ENCODE data around the gene USP6.
"Not testable (repeated sequence)": the region's sequence is repeated elsewhere in the genome, so short reads cannot be mapped to it uniquely, and the experiment has no call there.

Gene USP6
- 0 to 0.19 (median 0) reads per million in 3 donors for total RNA-seq

DNA sequence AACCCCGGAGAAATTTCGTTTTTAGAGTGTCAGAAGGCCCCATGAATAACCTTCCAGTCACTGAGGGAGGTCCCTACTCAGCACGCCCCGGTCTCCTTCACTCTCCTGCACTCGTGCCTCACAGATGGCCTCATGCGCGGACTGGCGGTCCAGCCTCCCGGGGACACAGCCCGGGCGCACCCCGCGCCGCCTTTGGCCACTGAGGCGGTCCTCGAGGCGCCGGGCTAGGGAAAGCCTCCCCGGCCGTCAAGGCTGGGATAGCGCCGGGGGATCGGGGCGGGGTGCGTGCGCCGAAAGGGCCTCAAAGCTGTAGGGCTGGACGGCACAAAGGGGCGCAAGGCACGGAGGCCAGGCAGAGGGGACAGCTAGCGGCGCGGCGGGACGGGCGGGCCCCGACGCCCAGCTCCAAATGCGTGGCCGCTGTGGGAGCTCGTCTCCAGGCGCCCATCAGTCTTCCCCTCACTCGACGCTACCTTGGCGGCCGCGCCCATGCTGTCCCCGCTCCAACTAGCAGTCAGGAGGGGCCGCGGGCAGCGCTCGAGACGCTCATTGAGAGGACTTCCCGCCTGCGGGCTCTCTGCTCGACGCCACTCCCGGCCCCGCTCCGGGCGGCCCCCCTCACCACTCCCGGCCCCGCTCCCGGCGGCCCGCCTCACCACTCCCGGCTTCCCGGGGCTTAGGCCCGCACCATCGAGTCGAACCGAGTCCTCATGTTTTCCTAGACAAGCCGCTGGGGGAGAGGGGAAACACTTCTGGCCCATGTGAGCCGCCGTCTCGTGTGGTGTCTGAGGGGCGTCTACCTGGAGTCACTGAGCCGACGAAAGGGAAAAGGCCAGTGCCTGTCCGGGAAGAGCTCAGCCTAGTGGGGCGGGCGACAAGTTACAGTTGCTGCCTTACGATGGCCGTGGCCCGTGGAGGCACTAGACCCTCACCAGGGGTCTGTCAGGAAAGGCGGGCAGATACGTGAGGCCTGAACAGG is at the start of gene USP6:
TSS of gene USP6 (plus strand) at position 360 of the 979 bp plus-strand sequence. CDS start 14,336 bp downstream, outside the sequence.
- no peak for DNase-seq
- Histone ChIP-seq H3K27me3 (replicated peaks; ENCODE audit: control insufficient read depth, insufficient read depth, low read length, poor library complexity, severe bottlenecking) (no peaks in the 10 kb centered on the region), H3K4me3 (ENCODE audit: insufficient read depth, low read depth, low read length, poor library complexity, severe bottlenecking) (no peak within 1 kb of the TSS), H3K27ac (ENCODE audit: insufficient read depth, low read length, poor library complexity, severe bottlenecking) (no peak within 1 kb of the TSS), H3K36me3 (ENCODE audit: control insufficient read depth, insufficient read depth, low read length) (no peaks in the 10 kb centered on the region), H3K4me1 (ENCODE audit: control insufficient read depth, insufficient read depth, low read length, poor library complexity, severe bottlenecking) (peaks cover 5% of the 10 kb centered on the region), H3K9me3 (ENCODE audit: control insufficient read depth, low read length) (no peaks in the 10 kb centered on the region)

DNA sequence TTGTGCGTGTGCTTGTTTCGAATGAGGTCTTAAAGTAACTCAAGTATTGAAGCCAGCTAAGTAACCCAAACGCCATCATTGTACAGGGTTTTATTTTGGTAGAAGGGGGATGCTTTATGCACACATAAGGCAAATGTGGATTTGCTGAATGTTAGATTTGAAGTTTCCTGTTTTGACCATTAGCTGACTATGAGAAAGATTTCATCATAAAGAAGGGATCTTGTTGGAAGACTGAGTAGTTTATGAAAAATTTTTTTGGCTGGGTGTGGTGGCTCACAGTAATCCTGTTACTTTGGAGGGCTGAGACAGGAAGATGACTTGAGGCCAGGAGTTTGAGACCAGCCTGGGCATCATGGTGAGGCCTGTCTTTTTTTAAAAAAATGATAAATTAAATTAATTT is 47.6 kb upstream of the USP6 start:
- Histone ChIP-seq H3K27ac (ENCODE audit: insufficient read depth, low read length, poor library complexity, severe bottlenecking) (no peak overlapping the region), H3K27me3 (replicated peaks; ENCODE audit: control insufficient read depth, insufficient read depth, low read length, poor library complexity, severe bottlenecking) (no peaks in the 10 kb centered on the region), H3K4me3 (ENCODE audit: insufficient read depth, low read depth, low read length, poor library complexity, severe bottlenecking) (no peak overlapping the region), H3K36me3 (ENCODE audit: control insufficient read depth, insufficient read depth, low read length) (no peaks in the 10 kb centered on the region), H3K9me3 (ENCODE audit: control insufficient read depth, low read length) (no peaks in the 10 kb centered on the region), H3K4me1 (ENCODE audit: control insufficient read depth, insufficient read depth, low read length, poor library complexity, severe bottlenecking) (no peaks in the 10 kb centered on the region)
- DNase-seq: no peak

GRCh38 chr17:5069724-5070123 is 46.1 kb upstream of the USP6 start:
- Histone ChIP-seq H3K27ac (ENCODE audit: insufficient read depth, low read length, poor library complexity, severe bottlenecking) (no peak overlapping the region), H3K9me3 (ENCODE audit: control insufficient read depth, low read length) (no peaks in the 10 kb centered on the region)
- no peak for DNase-seq

DNA sequence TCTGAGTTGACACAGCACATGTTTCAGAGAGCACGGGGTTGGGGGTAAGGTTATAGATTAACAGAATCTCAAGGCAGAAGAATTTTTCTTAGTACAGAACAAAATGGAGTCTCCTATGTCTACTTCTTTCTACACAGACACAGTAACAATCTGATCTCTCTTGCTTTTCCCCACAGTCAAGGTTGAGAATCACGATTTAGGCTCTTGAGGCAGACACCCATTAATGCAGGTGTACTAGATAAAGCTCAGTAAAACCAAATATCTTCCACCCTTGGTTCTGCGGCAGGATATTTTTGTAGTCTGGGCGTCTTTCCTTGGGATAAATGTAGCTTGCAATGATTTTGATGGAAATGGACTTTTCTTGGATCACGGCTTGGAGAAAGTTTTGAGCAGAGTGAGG is 40.4 kb upstream of the USP6 start:
- peaks cover 10% of the 10 kb centered on the region for H3K4me1 ChIP-seq (ENCODE audit: control insufficient read depth, insufficient read depth, low read length, poor library complexity, severe bottlenecking)
- not testable (repeated sequence) for H3K27ac ChIP-seq (ENCODE audit: insufficient read depth, low read length, poor library complexity, severe bottlenecking); H3K36me3 ChIP-seq (ENCODE audit: control insufficient read depth, insufficient read depth, low read length); H3K4me3 ChIP-seq (ENCODE audit: insufficient read depth, low read depth, low read length, poor library complexity, severe bottlenecking); H3K9me3 ChIP-seq (ENCODE audit: control insufficient read depth, low read length); H3K27me3 ChIP-seq (replicated peaks; ENCODE audit: control insufficient read depth, insufficient read depth, low read length, poor library complexity, severe bottlenecking); DNase-seq

More at GRCh38 chr17:5069724-5070123, 46.1 kb upstream of the USP6 start:
- Histone ChIP-seq H3K36me3 (ENCODE audit: control insufficient read depth, insufficient read depth, low read length) (no peaks in the 10 kb centered on the region), H3K4me3 (ENCODE audit: insufficient read depth, low read depth, low read length, poor library complexity, severe bottlenecking) (no peak overlapping the region), H3K4me1 (ENCODE audit: control insufficient read depth, insufficient read depth, low read length, poor library complexity, severe bottlenecking) (no peaks in the 10 kb centered on the region), H3K27me3 (replicated peaks; ENCODE audit: control insufficient read depth, insufficient read depth, low read length, poor library complexity, severe bottlenecking) (no peaks in the 10 kb centered on the region)

DNA sequence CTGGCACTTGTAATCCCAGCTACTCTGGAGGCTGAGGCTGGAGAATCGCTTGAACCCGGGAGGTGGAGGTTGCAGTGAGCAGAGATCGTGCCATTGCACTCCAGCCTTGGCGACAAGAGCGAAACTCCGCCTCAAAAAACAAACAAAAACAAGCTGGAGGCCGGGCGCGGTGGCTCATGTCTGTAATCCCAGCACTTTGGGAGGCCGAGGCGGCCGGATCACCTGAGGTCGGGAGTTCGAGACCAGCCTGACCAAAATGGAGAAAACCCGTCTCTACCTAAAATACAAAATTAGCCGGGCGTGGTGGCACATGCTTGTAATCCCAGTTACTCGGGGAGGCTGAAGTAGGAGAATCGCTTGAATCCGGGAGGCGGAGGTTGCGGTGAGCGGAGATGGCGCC is 38.6 kb upstream of the USP6 start:
- H3K4me1 ChIP-seq (ENCODE audit: control insufficient read depth, insufficient read depth, low read length, poor library complexity, severe bottlenecking): peaks cover 10% of the 10 kb centered on the region
- H3K27me3 ChIP-seq (replicated peaks; ENCODE audit: control insufficient read depth, insufficient read depth, low read length, poor library complexity, severe bottlenecking); H3K36me3 ChIP-seq (ENCODE audit: control insufficient read depth, insufficient read depth, low read length); H3K9me3 ChIP-seq (ENCODE audit: control insufficient read depth, low read length); H3K27ac ChIP-seq (ENCODE audit: insufficient read depth, low read length, poor library complexity, severe bottlenecking); DNase-seq; H3K4me3 ChIP-seq (ENCODE audit: insufficient read depth, low read depth, low read length, poor library complexity, severe bottlenecking): not testable (repeated sequence)

DNA sequence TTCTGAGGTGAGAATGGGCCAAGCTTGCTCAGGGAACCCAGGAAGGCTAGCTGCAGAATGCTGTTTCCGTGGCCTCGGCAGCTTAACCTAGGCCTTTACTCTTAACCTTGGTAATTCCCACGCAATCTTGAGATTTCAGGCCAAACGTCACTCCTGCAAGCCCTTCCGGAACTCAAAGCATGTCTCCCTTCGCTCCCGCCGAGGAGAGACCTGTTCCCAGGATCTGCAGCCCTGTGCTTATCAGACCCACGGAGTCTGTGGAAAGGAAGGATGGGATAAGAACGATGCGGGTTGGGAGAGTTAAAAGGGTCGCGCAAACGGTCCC is 38.1 kb upstream of the USP6 start:
- no peak for DNase-seq
- no peaks in the 10 kb centered on the region for H3K9me3 ChIP-seq (ENCODE audit: control insufficient read depth, low read length)
- peak overlapping the region; percentile 59 for H3K27ac ChIP-seq (ENCODE audit: insufficient read depth, low read length, poor library complexity, severe bottlenecking)
- no peaks in the 10 kb centered on the region for H3K36me3 ChIP-seq (ENCODE audit: control insufficient read depth, insufficient read depth, low read length)
- H3K4me3 ChIP-seq (ENCODE audit: insufficient read depth, low read depth, low read length, poor library complexity, severe bottlenecking): peak overlapping the region; percentile 65
- H3K4me1 ChIP-seq (ENCODE audit: control insufficient read depth, insufficient read depth, low read length, poor library complexity, severe bottlenecking): peaks cover 10% of the 10 kb centered on the region
- no peaks in the 10 kb centered on the region for H3K27me3 ChIP-seq (replicated peaks; ENCODE audit: control insufficient read depth, insufficient read depth, low read length, poor library complexity, severe bottlenecking)

GRCh38 chr17:5078106-5079028 is 37.5 kb upstream of the USP6 start, which contains the start of gene ZFP3:
TSS of gene ZFP3 (plus strand) at chr17:5078467. CDS start at chr17:5091505, 13,038 bp downstream.
- Histone ChIP-seq H3K36me3 (ENCODE audit: control insufficient read depth, insufficient read depth, low read length) (no peaks in the 10 kb centered on the region), H3K9me3 (ENCODE audit: control insufficient read depth, low read length) (no peaks in the 10 kb centered on the region), H3K27me3 (replicated peaks; ENCODE audit: control insufficient read depth, insufficient read depth, low read length, poor library complexity, severe bottlenecking) (no peaks in the 10 kb centered on the region), H3K4me3 (ENCODE audit: insufficient read depth, low read depth, low read length, poor library complexity, severe bottlenecking) (peak within 1 kb of the TSS; percentile 65), H3K4me1 (ENCODE audit: control insufficient read depth, insufficient read depth, low read length, poor library complexity, severe bottlenecking) (peaks cover 10% of the 10 kb centered on the region), H3K27ac (ENCODE audit: insufficient read depth, low read length, poor library complexity, severe bottlenecking) (peak within 1 kb of the TSS; percentile 59)
- DNase-seq: peak; percentile 45 to 55 (median 53)

DNA sequence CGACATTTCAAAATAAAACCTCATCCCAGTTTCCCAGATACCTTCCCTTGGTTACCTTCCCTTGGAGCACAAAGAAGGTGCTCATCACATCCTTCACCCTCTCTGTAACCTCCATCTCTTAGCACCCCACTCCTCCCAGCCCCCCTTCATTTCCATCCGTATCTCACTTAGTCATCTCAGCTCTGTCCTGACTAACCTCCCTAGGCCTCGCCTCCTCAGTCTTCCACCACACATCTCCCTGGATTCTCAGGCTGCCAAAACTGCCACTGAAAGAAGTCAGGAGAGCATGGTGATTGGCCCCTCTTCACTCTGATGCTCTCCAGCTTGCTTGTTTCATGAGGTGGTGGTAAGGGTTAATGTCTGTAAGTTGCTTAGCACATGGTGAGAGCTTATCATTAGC is 35.2 kb upstream of the USP6 start:
- no peaks in the 10 kb centered on the region for H3K36me3 ChIP-seq (ENCODE audit: control insufficient read depth, insufficient read depth, low read length)
- H3K27ac ChIP-seq (ENCODE audit: insufficient read depth, low read length, poor library complexity, severe bottlenecking): no peak overlapping the region
- H3K9me3 ChIP-seq (ENCODE audit: control insufficient read depth, low read length): peaks cover 1% of the 10 kb centered on the region
- H3K4me3 ChIP-seq (ENCODE audit: insufficient read depth, low read depth, low read length, poor library complexity, severe bottlenecking): no peak overlapping the region
- no peaks in the 10 kb centered on the region for H3K27me3 ChIP-seq (replicated peaks; ENCODE audit: control insufficient read depth, insufficient read depth, low read length, poor library complexity, severe bottlenecking)
- DNase-seq: no peak
- peaks cover 10% of the 10 kb centered on the region for H3K4me1 ChIP-seq (ENCODE audit: control insufficient read depth, insufficient read depth, low read length, poor library complexity, severe bottlenecking)

DNA sequence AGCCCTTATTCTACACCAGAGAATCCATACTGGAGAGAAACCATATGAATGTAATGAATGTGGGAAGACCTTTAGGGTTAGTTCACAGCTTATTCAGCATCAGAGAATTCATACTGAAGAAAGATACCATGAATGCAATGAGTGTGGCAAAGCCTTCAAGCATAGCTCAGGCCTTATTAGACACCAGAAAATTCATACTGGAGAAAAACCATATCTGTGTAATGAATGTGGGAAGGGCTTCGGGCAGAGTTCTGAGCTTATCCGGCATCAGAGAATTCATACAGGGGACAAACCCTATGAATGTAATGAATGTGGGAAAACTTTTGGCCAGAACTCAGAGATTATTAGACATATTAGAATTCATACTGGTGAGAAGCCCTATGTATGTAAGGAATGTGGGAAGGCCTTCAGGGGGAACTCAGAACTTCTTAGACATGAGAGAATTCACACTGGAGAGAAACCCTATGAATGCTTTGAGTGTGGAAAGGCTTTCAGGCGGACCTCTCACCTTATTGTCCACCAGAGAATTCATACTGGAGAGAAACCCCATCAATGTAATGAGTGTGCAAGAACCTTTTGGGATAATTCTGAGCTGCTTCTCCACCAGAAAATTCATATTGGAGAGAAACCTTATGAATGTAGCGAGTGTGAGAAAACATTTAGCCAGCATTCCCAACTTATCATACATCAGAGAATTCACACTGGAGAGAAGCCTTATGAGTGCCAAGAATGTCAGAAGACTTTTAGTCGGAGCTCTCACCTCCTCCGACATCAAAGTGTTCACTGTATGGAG is 23.4 kb upstream of the USP6 start:
- Histone ChIP-seq H3K9me3 (ENCODE audit: control insufficient read depth, low read length) (peaks cover 77% of the 10 kb centered on the region), H3K36me3 (ENCODE audit: control insufficient read depth, insufficient read depth, low read length) (peaks cover 50% of the 10 kb centered on the region)

More for the DNA sequence above, 23.4 kb upstream of the USP6 start:
- H3K4me1 ChIP-seq (ENCODE audit: control insufficient read depth, insufficient read depth, low read length, poor library complexity, severe bottlenecking): no peaks in the 10 kb centered on the region
- no peaks in the 10 kb centered on the region for H3K27me3 ChIP-seq (replicated peaks; ENCODE audit: control insufficient read depth, insufficient read depth, low read length, poor library complexity, severe bottlenecking)
- H3K4me3 ChIP-seq (ENCODE audit: insufficient read depth, low read depth, low read length, poor library complexity, severe bottlenecking): no peak overlapping the region
- DNase-seq: no peak
- H3K27ac ChIP-seq (ENCODE audit: insufficient read depth, low read length, poor library complexity, severe bottlenecking): no peak overlapping the region
